Epithelial cell of alveolus of lung (primary cell): Measurements from ENCODE around the gene ZNF749. TPM values are rescaled to one million over a fixed set of nuclear protein-coding genes. Genes with fewer than 3 reads are reported as not detected.

ENCODE experiments used
- total RNA-seq: library from RNA; depleted of rRNA; stranded (reverse); fragments of >200 nt; gene quantifications from 2 replicates; pipeline ENCODE4 v1.2.1, GENCODE V29; 2015

The ZNF749 gene
- 6.9 and 7.2 TPM in 2 replicates for total RNA-seq

DNA sequence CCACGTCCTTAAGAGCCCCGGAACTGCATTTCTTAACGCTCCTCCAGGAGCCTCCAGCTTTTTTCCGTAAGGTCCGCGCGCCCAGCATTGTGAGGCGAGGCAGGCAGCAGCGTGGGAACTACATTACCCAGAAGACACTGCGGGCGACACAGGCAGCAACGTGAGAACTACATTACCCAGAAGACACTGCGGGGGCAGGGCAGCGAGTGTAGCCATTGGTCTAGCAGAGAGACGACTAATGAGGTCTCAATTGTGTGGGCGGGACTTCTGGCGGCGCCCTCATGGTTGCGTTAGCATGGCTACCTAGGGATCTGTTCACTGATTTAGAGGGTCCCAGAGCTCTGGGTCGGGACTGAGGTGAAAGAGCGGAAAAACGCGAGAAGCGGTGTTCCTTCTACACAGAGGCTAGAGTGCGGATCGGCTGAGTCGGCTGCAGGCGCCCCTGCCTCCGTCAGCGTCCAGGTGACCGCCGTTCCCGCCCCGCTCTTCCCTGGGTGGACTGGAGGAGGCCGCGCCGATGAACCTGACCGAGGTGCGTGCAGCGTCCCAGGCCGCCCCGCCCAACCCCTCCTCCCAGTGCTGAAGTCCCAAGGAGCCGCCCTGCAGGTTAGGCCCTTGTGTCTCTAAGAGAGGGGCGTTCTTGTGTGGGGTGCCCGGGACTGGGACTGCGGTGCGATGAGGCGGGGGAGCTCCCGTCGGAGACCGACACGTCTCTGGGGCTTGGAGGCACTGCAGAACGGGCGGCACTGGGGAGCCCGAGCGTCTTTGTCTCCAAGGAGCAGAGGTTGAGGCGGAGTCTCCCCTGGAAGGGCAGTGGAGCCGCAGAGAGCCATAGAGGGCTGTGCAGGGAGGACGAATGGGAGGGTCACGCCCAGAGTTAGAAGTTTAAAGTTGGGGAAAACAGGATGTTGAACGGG is at the start of gene ZNF749:
Gene ZNF749, plus strand, starts transcription at position 264 of the 917 bp plus-strand sequence. Its CDS starts 254 bp downstream, at position 518.

DNA sequence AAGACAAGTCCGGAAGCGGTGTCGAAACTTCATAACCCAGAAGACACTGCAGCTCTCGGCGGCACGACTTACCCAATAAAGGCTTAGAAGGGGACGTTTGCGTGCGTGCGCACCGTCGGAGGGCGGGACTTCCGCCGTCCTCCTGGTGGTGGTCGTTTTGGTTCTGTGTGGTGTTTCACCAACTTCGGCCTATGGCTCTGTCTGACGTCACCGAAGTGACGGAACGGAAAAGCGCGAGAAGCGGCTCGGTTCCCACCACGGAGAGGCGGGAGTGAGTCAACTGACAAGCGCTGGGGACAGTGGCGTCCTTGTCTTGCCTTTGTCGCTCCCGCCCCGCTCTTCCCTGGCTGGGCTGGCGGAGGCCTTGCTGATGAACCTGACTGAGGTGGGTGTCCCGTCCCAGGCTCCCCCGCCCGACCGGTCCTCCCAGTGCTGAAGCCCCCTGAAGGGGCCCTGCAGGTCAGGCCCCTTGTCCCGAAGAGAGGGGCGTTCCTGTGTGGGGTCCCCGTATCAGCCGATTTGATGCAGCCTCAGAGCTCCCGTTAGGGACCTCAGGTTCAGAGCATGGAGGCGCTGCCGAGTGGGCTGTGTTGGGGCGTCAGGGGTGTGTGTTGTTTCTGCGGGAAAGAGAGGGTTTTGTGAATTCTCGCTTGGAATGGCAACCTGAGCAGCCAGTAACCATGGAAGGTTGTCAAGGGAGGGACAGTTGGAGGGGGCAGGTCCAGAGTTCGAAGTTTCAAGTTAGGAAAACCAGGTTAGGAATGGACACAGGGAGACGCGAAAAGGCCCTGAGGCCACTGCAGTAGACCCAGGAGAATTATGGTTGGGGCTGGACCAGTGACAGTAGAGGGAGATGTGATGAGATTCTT is 45.2 kb upstream of the ZNF749 start, which contains the start of gene ZNF548:
Gene ZNF548, plus strand, starts transcription at position 125 of the 869 bp plus-strand sequence. Its CDS starts 246 bp downstream, at position 371.

DNA sequence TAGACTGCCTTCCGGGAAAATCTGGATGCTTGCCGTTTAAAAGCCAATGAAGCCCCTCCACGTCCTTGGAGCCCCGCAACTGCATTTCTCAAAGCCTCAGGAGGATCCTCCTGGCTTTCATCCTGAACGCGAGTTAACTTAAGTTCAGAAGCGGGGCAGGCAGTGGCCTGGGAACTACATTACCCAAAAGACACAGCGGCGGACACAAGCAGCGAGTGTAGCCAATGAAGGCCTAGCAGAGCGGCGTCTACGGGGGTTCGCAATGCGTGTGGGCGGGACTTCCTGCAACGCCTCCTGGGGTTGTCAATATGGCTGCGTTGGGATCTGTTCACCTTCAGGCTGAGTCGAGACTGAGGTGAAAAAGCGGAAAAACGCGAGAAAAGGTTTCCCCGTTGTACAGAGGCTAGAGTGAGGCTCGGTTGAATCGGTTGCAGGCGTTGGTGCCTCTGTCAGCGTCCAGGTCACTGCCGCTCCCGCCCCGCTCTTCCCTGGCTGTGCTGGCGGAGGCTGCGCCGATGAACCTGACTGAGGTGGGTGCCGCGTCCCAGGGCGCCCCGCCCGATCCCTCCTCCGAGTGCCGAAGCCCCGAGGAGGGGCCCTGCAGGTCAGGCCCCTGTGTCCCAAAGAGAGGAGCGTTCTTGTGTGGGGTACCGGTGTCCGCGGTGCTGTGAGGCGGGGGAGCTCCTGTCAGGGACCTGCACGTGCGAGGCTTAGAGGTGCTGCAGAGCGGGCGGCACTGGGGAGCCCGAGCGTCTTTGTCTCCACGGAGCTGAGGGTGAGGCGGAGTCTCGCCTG is 24.1 kb upstream of the ZNF749 start, which contains the start of gene ZNF17:
Gene ZNF17, plus strand, starts transcription at position 285 of the 795 bp plus-strand sequence. CDS start 2,455 bp downstream, outside the sequence.

DNA sequence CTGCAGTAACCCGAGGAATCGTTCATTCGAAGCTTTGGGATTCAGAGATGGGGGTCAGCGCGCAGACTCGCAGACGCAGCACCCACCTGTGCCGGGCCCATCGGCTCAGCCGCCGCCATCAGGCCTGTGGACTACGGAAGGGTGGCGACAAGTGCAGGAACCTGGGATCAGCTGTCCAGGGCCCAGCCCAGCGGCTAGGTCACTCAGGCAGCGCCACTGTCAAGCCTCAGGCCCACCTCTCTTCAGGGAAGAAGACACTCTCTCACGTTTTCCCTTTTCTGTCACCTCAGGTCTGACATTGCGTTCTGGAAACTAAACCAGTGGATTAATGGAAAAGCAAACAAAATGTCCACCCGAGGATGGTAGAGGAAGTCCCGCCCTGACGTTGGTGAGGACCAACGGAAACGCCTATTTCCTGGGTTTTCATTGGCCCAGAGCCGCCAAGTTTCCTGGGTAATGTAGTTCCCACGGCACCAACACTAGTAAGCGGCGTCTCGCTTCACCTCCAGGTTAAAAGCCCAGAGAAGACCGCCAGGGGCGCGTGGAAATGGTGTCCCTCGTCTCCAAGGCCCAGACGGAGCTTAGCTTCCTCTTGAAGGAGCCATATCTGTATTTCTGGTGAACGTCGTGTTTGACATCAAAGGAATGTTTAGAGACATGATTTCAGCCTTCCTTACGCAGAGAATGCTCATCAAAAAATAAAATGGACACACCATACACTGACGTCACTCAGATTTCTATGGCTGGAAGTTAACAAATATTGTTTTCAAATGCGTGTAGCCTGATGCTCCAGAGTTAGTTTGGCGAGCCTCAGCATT is 42.3 kb downstream of the ZNF749 start, which contains the start of gene ZNF772:
Gene ZNF772, minus strand, starts transcription at position 376 of the 818 bp plus-strand sequence. Its CDS starts 257 bp downstream, at position 119.

DNA sequence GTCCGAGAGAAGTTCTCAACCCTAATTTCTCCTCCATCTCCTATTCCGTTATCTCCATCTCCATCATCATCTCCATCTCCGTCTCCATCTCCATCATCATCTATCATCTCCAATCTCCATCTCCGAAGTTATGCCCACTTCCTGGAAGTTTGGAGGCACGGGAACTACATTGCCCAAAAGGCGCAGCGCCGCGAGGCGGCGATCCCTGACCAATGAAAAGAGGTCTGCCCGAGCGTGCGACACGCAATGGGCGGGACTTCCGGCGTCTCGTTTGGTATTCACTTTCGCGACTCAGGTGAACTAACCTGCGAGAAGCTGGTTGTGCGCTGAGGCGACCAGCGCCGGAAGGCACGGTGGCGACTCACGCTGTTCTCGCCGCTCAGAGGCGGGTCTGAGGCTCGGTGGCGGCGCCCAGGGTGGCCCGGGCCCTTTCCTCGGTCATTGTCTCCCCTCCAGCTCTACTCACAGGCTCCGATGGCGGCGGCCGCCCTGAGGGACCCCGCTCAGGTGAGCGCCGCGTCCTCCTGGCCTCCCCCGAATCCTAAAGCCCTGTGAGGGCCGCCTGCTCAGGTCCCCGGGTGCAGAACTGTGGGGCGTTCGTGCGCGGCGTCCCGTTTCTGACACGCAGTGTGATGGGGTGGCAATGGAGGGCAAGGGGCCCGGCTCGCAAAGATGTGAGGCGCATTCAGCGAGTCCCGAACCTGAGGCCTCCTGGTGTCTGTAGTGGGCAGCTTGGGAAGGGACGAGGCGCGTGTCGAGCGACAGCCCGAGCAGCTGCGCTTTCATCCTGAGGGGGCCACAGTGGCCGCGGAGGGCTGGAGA is 52.6 kb downstream of the ZNF749 start, which contains the start of gene ZNF419:
Gene ZNF419, plus strand, starts transcription at position 274 of the 822 bp plus-strand sequence. Its CDS starts 201 bp downstream, at position 475.

Other genes with a start within 250 kb of the ZNF749 start
- 16.3 and 23.6 TPM in 2 replicates for gene ZNF264, start 243.8 kb upstream of the ZNF749 start, total RNA-seq
- gene AURKC, start 204.3 kb upstream of the ZNF749 start, total RNA-seq = 1.4 and 6.9 TPM in 2 replicates
- 7.3 and 13.3 TPM in 2 replicates for gene ZNF805, start 194.7 kb upstream of the ZNF749 start, total RNA-seq
- 29.3 and 55.3 TPM in 2 replicates for gene ZNF460, start 154.8 kb upstream of the ZNF749 start, total RNA-seq
- gene ZNF543, start 114.9 kb upstream of the ZNF749 start, total RNA-seq = 5.3 and 8.2 TPM in 2 replicates
- 4.9 and 13.0 TPM in 2 replicates for gene ZNF304, start 84.1 kb upstream of the ZNF749 start, total RNA-seq
- 18.5 and 37.4 TPM in 2 replicates for gene TRAPPC2B, start 71.8 kb upstream of the ZNF749 start, total RNA-seq
- 0.78 and 3.0 TPM in 2 replicates for gene ZNF547, start 71.8 kb upstream of the ZNF749 start, total RNA-seq
- 6.1 and 9.8 TPM in 2 replicates for gene ZNF548, start 45.5 kb upstream of the ZNF749 start, total RNA-seq
- 3.2 and 9.5 TPM in 2 replicates for gene ZNF17, start 24.2 kb upstream of the ZNF749 start, total RNA-seq
- gene VN1R1, start 21.8 kb downstream of the ZNF749 start, total RNA-seq = 0.13 and 1.9 TPM in 2 replicates
- gene ZNF772, start 42.2 kb downstream of the ZNF749 start, total RNA-seq = 9.1 and 11.4 TPM in 2 replicates
- gene ZNF419, start 52.4 kb downstream of the ZNF749 start, total RNA-seq = 14.4 and 14.5 TPM in 2 replicates
- 8.0 and 42.8 TPM in 2 replicates for gene ZNF773, start 64.6 kb downstream of the ZNF749 start, total RNA-seq
- gene ZNF549, start 92.0 kb downstream of the ZNF749 start, total RNA-seq = 3.7 and 4.1 TPM in 2 replicates
- 4.0 and 8.1 TPM in 2 replicates for gene ZNF550, start 124.5 kb downstream of the ZNF749 start, total RNA-seq
- 3.9 and 5.4 TPM in 2 replicates for gene ZNF416, start 143.6 kb downstream of the ZNF749 start, total RNA-seq
- gene ZIK1, start 148.8 kb downstream of the ZNF749 start, total RNA-seq = 7.1 and 9.8 TPM in 2 replicates
- 1.8 and 4.3 TPM in 2 replicates for gene ZNF530, start 164.6 kb downstream of the ZNF749 start, total RNA-seq
- 16.9 and 32.7 TPM in 2 replicates for gene ZNF134, start 178.9 kb downstream of the ZNF749 start, total RNA-seq
- 6.7 and 11.2 TPM in 2 replicates for gene ZNF211, start 197.8 kb downstream of the ZNF749 start, total RNA-seq
- gene ZSCAN4, start 233.6 kb downstream of the ZNF749 start, total RNA-seq = not detected in 2 replicates
- gene ZNF551, start 246.7 kb downstream of the ZNF749 start, total RNA-seq = 8.3 and 18.8 TPM in 2 replicates